HG02885 (cell line): ENCODE measurements around the gene FUZ.

Experiments used
- ATAC-seq: cut with Tn5 transposase; IDR thresholded peaks from one replicate; pipeline ENCODE4 v1.9.1; 2021; ENCODE audit warnings: mild to moderate bottlenecking; ENCODE audit not compliant: unreplicated experiment, poor library complexity

Gene FUZ

DNA sequence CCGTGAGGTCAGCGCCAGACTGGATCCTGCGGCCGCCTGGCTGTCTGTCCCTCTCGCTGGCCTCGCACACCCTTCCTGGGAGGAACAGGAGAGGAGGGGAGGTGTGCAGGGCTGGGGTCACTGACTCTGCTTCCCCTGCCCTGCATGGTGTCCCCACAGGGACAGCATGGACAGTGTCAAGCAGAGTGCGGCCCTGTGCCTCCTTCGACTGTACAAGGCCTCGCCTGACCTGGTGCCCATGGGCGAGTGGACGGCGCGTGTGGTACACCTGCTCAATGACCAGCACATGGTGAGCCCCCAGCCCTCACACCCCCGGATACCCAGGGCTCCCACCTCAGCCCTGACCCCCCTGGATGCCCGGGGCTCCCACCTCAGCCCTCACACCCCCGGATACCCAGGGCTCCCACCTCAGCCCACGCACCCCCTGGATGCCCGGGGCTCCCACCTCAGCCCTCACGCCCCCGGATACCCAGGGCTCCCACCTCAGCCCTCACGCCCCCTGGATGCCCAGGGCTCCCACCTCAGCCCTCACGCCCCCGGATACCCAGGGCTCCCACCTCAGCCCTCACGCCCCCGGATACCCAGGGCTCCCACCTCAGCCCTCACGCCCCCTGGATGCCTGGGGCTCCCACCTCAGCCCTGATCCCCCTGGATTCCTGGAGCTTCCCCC is 21.2 kb downstream of the FUZ start:
- ATAC-seq = no peak

DNA sequence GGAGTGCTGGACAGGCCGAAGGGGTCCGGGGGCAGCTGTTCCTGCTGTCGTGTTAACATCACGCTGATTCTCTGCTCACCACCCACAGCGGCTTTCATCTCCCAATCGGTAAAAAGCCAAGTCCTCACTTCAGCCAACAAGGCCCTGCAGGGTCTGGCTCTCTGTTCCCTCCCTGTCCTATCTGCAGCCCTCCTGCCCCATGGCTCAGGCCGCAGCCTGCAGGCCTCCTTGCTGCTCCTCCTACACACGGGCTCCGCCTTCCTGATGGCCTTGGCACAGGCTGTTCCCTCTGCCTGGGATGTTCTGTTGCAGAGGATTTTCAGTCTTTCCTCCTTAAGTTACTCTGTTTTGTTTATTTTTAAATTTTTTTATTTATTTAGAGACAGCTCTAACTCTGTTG is 22.2 kb downstream of the FUZ start:
- no peak for ATAC-seq

DNA sequence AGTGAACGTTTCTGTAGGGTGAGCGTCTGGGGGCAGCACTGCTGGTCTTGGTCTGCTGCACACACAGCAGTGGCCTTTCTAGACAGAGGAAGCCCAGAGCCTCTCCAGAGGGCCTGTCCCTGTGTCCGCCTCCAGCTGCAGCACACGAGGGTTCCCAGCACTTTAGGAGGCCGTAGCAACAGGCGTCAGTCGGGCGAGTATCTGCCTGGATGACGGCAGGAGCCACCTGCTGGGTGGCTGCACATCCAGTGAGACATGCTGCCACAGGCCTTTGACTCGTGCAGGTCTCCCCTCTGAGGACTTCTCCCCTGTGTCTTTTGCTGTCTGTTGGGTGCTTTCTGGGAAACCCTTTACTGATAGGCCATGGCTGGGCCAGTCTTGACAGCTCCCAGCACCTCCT is 24.2 kb downstream of the FUZ start:
- ATAC-seq = no peak

DNA sequence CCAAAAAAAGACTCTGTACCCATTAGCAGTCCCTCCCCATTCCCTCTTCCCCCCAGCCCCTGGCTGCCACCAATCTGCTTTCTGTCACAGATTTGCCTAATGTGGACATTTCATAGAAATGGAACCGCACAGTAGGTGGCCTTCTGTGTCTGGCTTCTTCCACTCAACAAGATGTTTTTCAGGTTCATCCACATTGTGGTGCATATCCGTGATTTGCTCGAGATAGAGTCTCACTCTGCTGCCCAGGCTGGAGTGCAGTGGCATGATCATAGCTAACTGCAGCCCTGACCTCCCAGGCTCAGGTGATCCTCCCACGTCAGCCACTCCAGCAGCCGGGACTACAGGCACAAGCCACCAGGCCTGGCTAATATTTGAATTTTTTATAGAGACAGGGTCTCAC is 25.3 kb downstream of the FUZ start:
- ATAC-seq = no peak

DNA sequence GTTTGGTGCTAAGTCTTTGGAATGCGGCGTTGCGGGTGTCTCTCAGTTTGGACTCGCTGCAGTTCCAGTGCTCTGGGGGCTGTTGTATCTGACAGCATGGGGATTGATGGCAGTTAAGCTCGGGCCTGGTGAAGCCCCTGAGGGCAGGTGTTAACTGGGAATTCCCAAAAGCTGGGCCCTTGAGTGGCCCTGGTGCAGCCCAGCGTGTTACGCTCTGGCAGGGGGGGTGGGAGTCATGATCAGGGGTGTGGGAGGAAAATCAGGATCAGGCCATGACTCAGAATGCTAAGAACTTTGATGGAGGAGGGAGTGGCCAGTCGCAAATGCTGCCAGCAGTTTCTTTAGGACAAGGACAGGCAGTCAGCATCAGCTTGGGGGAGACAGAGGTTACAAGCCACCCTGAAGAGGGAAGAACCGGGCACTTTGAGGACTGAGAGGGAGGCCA is 26.7 kb downstream of the FUZ start:
- ATAC-seq = no peak

DNA sequence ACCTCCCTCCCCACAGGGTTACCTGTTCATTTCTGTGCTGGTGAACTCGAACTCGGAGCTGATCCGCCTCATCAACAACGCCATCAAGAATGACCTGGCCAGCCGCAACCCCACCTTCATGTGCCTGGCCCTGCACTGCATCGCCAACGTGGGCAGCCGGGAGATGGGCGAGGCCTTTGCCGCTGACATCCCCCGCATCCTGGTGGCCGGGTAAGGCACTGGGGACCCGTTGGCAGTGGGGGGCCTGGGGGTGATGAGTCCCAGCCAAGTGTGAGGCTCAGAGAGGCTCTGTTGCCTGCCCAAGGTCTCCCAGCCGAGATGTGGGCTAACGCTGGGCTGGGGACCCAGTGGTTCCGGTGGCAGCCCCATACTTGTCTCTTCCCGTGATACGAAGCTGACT is 30.6 kb downstream of the FUZ start:
- no peak for ATAC-seq

DNA sequence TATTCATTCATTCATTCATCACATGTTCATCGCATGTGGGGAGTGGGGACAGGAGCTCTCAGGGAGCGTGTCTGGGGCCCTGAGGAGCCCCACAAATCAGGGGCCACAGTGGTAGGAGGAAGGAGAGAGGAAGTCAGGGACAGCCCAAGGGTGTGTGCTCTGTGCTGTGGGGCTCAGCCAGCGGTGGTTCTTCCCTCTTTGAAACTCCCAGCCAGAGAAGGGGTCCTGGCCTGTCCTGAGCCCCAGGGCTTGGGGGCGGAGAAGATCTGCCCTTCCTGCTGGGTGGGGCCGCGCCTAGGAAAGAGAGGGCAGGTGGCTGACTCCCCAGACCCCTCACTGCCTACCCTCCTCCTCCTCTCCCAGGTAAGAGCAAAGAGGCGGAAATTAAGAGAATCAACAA is 31.7 kb downstream of the FUZ start:
- ATAC-seq = no peak

DNA sequence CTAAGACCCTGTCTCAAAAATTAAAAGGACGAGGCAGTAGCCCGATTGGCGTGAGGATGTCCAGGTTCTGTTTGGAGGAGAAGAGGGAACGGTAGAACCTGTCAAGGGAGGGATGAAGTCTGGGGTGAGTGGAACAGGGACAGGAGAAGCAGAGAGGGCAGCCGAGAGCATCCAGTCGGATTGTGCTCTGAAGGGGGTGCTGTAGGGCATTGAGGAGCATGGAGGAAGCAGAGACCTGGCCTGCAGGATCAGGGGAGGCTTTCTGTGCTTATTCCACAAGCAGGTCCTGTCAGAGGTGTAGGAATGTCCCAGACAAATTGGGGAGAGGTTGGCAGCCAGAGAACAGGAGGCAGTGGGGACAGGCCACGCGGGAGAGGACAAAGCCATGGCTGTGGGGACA is 32.2 kb downstream of the FUZ start:
- ATAC-seq = no peak

DNA sequence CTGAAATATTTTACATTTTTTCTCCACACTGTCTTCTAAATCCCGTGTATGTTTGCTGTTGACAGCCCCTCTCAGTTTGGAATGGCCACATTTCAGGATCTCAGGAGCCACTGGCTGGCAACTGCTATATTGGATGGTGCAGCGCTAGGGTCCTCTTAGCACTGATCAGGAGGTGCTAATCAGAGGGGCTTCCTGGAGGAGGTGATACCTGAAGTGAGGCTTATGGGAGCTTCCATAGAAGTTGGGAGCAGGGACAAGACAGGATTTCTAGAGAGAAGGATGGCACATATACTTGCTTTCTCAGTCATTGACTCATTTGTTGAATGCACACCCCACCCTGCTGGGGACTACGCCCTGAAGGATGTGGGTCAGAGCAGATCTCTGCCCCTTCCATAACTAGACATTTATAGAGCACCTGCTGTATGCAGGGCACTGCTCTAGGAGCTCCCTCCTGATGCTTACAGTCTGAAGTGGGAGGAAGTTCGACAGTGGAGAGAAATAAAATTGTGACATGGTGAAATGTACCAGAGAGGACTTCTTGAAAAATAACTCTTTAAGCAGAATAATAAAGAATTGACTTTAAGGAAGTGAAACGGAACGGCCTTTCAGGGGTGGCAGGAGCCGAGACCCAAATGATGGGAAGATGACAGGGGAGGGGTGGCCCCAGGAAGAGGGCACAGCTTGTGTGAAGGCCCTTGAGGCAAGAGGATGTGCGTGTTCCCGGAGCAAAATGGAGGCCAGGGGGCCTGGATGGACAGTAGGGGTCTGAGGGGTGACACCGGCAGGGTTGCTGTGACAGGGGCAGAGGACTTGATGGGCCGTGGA is 33.1 kb downstream of the FUZ start:
- no peak for ATAC-seq

DNA sequence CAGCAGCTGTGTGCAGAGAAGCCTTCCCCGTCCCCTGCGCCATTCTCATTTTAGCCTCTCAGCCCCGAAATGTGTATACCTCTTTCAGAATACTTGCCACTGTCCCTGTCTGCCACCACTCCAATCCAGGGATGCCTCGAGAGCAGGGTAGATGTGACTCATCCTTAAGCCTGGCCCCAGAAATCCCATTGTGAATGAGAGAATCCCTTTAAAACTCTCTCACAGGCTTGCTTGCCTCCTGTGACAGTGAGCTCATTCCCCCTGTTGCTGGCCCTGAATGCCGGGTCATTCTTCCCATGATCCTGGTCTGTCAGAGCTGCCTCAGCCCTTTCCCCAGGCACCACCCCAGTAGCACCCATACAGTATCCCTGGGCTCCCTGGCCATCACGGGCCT is 36.7 kb downstream of the FUZ start:
- no peak for ATAC-seq

DNA sequence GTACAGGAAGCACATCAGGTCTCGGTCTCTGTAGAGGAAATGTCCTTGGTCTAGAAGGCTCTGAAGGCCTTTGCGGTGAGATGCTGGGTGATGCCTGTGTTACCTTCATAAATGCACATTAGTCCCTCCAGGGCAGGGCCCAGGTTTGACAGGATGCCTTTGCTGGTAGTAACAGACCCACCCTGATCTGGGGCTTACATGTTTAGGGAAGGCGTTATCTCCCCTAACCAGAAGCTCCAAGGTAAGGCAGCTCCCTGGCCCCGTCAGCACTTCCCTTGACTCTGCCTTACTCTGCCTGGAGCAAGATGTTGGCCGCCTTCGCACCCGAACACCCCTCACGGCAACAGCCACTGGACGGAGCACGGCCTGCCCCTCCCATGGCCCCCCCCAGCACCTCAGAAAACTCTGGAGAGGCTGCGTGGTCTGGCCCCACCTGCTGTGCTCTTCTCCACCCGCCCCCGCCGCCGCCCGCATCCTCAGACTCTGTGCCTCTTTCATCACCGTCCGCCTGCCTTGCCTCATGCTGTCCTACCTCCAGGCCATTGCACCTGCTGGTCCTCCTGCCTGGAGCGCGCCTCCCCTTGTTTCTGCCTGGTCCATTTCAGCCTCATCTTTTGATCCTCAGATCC is 37.2 kb downstream of the FUZ start:
- no peak for ATAC-seq

DNA sequence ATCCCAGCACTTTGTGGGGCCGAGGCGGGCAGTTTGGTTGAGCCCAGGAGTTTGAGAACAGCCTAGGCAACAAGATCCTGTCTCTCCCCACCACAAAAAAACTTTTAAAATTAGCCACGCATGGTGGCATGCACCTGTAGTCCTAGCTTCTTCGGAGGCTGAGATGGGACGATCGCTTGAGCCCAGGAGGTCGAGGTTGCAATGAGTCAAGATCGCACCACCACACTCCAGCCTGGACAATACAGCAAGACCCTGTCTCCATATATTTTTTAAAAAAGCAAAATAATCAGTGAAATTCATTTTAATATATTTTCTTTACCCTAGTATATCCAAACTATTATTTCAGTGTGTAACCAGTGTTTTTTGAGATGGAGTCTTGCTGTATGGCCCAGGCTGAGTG is 38.1 kb downstream of the FUZ start:
- ATAC-seq = no peak

DNA sequence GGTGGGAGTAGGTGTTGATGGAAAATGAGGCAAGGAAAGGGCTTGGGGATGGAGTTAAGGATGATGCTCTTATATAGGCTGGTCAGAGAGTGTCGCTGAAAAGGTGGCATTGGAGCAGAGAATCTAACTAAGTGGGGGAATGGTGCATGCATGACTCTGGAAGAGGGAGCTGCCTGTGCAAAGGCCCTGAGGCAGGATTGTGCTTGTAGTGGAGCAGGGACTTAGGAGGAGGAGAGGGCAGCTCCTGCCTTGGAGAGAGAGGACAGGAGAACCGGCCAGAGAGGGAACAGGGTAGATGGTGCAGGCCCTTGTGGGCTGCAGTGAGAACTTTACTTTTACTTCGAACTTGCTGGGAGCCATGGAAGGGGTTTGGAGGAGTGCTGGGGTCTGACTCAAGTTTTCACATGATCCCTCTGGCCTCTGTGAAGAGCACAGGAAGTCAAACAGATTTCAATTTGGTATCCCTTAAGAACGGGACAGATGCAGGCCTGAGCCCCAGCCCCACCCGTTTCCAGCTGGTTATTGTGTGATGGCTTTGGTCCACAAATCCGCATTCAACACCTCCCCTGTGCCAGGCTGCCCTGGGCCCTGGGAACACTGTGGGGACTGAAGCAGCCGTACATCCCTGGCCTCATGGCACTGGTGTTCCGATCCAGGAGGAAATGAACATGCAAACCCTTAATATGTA is 39.3 kb downstream of the FUZ start:
- ATAC-seq = no peak

DNA sequence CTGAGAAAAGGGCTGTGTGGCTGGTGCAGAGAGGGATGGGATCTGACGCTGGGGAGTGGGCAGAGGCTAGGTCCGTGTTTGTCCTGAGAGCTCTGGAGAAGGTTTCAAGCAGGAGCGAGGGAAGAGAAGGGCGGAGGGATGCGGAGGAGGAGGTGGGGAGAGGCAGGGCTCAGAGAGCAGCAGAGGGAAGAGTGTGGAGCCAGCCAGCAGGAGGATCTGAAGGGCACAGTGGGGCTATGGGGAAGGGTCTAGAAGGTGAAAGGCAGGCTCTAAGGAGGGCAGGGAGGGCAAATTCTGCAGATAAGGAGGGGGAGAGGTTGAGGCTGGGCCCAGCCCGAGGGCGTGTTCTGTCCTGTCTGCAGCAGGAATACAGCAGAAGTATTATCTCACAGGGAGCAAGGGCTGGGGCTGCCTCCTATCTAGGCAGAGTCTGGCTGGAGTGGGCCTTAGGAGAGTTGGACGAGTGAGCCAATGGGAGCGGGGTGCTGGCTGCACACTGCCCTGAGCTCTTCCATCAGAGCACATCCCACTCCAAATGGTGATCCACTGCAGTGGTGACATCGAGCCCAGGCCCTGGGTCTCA is 40.2 kb downstream of the FUZ start:
- no peak for ATAC-seq

DNA sequence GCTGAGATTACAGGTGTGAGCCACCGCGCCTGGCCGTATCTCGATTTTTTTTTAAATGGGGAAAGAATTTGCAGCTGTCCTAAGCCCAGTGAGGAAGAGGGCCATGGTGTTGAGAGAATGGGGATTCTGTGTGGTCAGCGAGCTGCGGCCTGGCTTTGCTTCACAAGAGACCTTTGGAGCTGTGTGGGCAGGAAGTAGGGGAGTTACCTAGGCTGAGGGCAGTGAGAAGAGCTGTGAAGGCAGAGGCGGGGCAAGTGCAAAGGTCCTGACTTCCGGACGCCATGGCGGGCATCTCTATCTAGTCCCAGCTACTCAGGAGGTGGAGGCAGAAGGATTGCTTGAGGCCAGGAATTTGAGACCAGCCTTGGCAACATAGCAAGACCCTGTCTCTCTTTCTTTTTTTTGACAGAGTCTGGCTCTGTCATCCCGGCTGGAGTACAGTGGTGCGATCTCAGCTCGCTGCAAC is 41.4 kb downstream of the FUZ start:
- ATAC-seq = no peak

DNA sequence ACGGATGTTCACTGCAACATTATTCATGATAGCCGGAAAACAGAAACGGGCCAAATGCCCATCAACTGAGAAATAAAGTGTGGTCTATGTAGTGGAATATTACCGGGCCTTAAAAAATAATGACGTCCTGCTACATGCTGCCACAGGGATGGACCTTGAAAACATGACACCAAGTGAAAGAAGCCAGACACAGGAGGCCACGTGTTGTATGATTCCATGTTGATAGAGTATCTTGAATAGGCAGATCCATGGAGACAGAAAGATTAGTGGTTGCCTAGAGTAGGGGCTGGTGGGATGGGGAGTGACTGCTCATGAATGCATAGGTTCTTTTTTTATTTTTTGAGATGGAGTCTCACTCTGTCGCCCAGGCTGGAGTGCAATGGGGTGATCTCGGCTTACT is 42.6 kb downstream of the FUZ start:
- no peak for ATAC-seq

DNA sequence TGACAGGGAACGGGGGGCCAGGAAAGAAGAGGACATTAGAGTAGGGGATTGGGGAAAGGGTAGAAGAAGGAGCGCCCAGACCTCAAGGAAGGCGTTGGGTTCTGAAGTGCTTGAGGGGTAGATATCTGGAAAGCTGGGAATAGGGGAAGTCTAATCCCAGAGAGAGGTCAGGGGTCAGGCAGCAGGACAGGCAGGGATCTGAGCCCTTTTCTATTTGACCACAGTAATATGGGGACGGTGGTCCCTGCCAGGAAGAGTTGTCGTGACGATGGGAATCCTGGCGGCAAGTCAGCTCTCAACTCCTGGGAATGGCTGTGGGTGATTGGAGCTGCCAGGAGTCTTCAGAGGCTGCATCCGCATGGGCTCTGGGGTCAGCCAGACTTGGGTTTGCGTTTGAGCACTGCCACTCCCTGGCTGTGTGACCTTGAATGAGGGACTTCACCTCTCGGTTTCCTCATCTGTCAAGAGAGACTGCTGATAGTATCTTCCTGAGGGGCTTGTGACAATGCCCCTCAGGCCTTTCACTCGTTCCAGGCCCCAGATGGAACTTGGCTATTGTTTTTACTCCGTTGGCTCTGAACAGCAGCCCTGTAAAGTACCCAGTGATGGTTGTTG is 45.0 kb downstream of the FUZ start:
- no peak for ATAC-seq

DNA sequence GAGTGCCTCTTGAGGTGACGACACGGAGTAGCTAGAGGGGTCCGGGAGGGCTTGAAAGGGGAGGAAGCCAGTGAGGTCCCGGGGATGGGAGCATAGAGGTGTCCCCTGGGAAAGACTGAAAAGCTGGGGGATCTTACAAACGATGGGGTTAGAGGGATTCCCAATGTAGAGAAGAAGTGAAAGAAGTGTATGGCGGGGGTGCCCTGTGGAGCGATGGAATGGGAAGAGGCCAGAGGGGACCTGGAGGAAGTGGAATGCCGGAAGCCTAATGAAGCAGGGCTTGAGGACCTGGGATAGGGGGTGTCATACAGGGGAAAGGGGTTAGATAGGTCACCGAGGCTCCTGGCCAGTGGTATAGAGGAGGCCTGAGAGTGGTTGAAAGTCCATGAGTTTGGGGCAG is 45.7 kb downstream of the FUZ start:
- ATAC-seq = no peak

DNA sequence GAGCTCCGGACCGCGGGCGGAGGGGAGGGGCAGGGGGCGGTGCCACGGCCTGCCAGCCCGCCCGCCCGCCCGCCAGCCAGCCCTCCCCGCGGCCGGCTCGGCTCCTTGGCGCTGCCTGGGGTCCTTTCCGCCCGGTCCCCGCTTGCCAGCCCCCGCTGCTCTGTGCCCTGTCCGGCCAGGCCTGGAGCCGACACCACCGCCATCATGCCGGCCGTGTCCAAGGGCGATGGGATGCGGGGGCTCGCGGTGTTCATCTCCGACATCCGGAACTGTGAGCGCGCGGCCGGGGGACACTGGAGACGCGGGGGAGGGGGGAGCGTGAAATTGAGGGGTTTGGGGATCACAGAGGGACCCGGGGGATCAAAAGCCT is 46.2 kb downstream of the FUZ start, which contains the start of gene AP2A1:
Gene AP2A1 (plus strand): TSS at position 72 of the 370 bp plus-strand sequence. CDS start 133 bp downstream, at position 205.
- no peak for ATAC-seq
